HG02970 (cell line): ENCODE data around the gene REV1.

Source experiments
- ATAC-seq: cut with Tn5 transposase; IDR thresholded peaks from one replicate; pipeline ENCODE4 v1.9.1; 2021; ENCODE audit warnings: mild to moderate bottlenecking, moderate library complexity, moderate number of reproducible peaks; ENCODE audit not compliant: unreplicated experiment, low FRiP score

REV1 gene

GRCh38 chr2:99404797-99405669 is 84.8 kb downstream of the REV1 start:
- no peak for ATAC-seq

DNA sequence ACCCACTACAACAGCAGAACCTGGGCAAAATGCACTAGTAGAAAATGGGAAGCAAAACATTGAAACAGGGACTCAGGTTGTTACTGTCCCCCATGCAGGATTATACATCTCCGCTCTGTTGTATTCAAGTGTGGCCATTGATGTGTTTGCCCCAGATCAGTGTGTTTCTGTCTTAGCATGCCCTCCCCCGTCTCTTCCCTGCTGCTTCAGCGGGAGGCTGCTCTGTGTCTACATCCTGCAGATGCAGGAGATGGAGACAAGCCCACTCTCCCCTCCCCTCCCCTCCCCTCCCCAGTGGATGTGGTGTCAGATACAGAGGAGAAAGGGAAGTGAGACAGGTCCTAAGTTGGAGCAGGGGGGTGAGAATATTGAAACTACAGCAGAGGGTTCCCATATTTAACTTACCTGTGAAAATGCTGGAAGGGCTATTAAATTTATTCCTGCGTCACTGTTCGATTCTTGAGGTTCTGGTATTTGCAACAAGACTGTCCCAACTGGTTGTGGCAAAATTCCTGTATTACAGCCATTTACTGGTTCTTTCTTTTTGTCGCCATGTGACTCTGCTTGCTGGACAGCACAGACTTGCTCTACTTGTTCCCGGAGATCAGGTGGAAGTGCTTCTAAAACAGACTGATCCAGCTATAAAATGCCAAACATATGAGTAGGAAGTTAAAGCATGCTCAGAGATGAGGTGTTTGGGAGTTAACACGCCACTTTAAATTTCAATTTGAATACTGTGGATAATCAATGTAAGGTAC is 85.6 kb downstream of the REV1 start:
- ATAC-seq = no peak

GRCh38 chr2:99403524-99403923 is 86.3 kb downstream of the REV1 start:
- no peak for ATAC-seq

DNA sequence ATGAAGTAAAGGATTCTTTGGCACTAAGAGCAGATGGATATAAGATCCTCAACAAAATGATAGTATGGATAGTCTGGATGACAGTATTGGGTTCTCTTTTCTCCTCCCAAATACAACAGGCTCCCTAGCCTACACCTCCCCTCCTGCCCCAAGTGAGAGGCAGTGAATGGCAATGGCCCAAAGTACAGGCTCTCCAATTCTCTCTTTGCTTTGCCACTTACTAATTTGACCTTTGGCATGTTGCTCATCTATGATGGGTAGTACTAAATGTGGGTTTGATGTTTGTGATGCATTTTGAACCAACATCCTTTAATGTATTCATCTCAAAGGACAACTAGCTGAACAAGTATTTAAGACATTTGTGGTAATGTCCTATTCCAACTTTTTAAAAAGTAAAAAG is 86.7 kb downstream of the REV1 start:
- no peak for ATAC-seq

- no peak for ATAC-seq
These were observed 88.0 kb downstream of the REV1 start for GRCh38 chr2:99401841-99402240.

- ATAC-seq = no peak
These were observed 90.0 kb downstream of the REV1 start for GRCh38 chr2:99399795-99400194.

DNA sequence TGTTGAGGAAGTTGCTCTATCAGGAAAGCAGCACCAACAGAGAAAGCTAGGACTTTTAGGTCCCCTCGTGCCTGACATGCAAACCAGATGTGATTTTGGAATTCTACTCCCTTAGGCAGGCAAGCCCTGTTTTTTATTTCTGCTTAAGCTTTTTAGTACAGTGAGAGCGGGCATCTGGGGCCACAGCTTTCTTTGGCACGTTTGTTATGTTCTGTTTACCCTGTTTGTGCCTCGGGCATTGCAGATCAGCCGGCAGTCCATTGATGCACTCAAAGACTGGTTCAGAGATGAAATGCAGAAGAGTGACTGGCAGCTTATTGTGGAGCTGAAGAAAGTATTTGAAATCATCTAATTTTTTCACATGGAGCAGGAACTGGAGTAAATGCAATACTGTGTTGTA is 90.8 kb downstream of the REV1 start:
- ATAC-seq = no peak

DNA sequence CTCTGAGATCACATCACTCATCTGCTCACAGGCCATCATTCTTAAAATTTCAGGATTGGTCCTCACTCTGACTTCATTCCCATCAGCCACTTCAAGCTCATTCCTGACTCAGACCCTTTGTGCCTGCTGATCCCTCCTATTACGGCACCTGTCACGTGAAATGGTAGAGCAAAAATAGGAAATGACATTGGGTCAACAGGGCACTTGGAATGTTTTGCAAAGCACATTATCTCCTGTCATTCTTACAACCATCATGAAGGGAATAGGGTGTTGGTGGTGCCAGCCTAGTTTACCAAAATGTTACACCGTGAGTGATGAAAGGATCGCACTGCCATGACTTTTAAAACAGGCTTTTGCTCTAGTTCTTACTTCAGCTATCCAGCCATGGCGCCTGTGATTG is 91.5 kb downstream of the REV1 start:
- ATAC-seq = no peak

DNA sequence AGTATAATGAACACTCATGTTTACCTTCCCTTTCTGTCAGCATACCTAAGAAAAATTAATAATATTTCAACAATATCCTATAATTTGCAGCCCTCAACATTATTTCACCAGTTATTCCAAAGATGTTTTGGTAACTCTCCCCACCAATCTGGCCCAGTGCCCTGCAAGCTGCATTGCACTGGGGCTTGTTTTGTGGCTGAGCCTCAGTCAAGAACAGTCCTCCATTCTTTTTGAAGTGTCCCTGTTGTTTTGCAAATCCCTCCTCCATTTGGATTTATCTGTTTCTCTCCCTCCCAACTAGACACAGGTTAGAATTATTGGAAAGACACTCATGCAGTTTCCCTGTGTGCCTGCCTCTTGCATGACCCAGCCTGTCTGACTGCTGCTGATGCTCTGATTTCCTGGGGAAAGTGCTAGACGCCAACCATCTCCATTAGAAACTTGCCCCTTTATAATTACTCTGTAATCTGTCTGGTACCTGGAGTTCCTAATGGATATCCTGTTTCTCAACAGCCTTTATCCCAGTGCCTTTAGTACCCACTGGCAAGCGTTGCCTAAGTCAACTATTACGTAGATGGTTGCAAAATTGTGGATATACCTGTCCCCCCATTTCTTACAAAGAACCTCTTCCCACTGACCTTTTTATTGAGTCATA is 92.4 kb downstream of the REV1 start:
- no peak for ATAC-seq

GRCh38 chr2:99395589-99396130 is 94.2 kb downstream of the REV1 start:
- no peak for ATAC-seq

DNA sequence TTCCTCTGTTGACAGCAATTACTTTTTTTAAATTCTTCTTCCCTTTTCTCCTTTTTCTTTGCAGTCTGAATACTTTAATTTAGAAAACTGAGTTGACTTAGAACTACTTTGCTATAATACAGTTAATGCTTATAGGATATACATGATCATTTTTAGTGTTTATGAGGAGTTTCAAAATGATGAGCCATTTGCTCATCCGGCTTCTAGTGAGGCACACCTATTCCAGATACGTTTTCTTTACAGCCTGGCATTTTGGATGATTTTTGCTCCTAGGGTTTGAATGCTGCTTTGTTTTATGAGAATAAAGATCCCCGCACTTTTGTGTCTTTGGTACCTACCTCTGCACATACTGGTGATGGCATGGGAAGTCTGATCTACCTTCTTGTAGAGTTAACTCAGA is 99.9 kb downstream of the REV1 start:
- ATAC-seq = no peak

DNA sequence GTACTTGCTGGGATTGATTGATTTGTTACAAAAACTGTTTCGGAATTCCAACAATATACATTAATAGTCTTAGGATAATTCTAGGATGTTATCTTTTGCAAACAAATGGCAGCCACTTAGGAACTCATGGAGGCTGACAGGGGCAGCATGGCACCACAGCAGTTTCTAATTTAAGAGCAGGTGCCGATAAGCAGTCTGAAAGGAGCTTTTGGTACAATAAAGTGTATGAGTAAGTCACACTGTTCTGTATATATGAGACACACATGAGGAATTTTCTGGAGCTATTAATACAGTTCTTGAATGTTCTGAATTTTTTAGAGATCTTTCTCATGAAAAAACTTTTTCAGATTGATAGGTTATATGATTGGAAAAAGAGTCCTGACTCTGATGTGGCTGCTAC is 100.4 kb downstream of the REV1 start:
- no peak for ATAC-seq

- ATAC-seq = no peak
These were observed 100.9 kb downstream of the REV1 start for GRCh38 chr2:99388892-99389291.

DNA sequence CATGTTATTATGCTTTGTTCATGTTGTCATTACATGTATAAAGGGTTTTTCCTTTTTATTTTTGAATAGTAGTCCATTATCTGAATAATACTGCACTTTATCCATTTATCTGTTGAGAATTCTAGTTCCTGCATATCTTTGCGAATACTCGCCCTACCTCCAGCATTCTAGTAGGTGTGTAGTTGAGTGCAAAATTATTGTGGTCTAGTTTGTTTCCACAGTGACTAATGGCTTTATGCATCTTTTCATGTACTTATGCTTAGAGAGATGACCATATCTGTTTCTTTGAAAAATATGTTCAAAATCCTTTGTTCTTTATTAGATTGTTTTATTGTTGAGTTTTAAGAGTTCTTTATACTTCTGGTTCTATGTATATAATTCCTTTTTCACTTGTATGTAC is 103.8 kb downstream of the REV1 start:
- no peak for ATAC-seq

DNA sequence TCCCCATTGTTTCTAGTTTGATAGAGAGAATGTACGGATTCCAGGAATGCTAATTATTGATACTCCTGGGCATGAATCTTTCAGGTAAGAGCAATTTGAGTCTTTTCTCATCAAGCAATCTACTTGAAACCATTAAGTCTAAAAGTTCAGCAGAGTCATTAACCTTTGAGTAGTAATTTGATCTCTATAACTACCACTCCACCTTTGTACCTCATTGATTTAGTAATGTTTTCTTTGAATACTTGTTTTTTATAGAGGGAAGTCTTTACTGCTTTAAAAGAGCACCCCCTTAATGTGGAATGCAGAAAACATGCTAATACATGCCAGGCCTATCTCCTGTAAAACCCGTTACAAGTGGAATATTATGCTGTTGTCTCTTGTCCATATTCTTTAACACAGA is 107.7 kb downstream of the REV1 start:
- no peak for ATAC-seq

DNA sequence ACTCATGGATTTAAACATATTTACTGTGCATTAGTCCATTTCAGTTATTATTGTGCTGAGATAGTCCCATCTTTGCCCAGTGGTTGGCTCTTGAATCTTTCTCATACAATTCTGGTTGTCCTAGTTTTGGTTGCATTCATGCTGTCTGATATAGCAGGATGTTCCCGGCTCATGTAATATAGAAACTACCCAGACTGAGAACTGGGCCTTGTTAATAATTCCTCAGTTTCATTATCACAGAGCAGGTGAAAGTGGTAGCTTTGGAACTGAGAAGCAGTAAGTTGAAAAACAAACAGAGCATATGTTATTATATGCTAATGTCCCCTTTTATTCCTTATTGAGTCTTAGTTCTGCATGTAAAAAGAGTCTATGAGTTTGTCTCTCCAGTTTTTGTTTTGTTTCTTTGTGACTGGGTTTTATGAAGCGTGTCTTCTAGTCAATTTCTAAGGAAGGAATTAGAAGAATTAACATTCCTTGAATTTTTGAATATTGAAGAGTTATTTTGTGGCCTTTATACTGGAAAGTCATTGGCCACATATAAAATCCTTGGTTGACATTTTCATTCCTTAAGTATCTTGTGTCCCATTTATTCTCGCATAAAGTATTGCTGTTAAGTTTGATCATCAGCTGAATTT is 109.3 kb downstream of the REV1 start:
- no peak for ATAC-seq

DNA sequence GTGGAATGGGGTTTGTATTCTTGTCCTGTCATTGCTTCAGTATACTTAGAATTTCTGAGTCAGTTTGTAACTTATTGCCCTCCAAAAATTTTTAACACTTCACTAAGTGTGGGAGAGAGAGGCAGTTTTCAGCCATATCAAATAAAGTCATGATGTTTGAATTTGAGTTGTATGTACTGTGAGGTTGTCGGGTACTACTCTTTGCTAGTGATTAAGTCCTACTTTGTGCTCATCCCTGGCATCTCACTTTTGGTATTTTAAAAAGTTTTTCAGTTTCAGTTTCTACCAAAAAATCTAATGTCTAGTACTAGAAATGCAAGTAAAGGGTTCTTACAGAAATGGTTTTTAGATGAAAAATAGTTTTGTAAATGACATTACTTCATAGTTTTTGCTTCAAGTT is 111.9 kb downstream of the REV1 start:
- no peak for ATAC-seq

DNA sequence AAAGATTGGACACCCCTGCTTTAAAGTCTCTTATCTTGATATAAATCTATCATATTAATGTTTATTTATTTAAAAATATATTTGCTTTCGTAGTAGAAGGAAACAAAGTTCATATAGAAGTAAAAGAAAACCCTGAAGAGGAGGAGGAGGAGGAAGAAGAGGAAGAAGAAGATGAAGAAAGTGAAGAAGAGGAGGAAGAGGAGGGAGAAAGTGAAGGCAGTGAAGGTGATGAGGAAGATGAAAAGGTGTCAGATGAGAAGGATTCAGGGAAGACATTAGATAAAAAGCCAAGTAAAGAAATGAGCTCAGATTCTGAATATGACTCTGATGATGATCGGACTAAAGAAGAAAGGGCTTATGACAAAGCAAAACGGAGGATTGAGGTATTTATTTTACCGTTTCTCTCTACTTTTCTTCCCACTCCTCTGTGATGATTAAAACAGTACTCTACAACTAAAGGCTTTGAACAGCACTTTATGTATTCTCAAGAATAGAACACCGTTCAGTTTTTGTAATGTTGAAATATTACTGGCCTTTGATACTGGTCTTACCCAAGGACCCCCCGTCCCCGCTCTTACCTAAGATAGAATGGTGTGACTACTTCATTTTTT is 113.5 kb downstream of the REV1 start:
- ATAC-seq = no peak

DNA sequence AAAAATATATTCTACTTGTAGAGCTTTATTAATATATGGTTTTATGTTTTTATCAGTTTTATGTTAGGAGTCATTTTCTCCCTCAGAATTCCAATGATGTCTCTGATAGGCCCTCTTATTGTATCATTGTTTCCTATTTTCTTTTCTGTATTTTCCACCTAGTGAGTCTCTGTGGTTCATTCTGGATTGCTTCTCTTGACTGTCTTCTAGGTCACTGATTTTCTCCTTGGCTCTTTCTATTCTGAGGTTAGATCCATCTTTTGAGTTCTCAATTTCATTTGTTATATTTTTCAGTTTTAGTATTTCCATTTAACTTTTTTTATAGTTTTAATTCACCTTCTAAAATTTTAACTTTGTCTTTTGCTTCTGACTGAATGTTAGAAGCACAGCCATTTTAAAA is 115.1 kb downstream of the REV1 start:
- ATAC-seq = no peak

GRCh38 chr2:99373144-99373543 is 116.7 kb downstream of the REV1 start:
- no peak for ATAC-seq
